ENCODE results near the gene ZNF786.
"Not testable (repeated sequence)": the region's sequence is repeated elsewhere in the genome, so short reads cannot be mapped to it uniquely, and the experiment has no call there.

Gene ZNF786, protein sequence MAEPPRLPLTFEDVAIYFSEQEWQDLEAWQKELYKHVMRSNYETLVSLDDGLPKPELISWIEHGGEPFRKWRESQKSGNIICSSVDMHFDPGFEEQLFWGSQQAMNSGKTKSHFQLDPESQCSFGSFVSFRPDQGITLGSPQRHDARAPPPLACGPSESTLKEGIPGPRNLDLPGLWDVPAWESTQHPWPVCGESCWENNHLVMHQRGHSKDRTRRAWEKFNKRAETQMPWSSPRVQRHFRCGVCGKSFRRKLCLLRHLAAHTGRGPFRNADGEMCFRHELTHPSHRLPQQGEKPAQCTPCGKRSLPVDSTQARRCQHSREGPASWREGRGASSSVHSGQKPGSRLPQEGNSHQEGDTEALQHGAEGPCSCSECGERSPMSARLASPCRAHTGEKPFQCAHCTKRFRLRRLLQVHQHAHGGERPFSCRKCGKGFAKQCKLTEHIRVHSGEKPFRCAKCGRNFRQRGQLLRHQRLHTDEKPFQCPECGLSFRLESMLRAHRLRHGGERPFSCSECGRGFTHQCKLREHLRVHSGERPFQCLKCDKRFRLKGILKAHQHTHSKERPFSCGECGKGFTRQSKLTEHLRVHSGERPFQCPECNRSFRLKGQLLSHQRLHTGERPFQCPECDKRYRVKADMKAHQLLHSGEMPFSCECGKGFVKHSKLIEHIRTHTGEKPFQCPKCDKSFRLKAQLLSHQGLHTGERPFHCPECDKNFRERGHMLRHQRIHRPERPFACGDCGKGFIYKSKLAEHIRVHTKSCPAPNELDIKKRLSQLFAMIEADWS

DNA sequence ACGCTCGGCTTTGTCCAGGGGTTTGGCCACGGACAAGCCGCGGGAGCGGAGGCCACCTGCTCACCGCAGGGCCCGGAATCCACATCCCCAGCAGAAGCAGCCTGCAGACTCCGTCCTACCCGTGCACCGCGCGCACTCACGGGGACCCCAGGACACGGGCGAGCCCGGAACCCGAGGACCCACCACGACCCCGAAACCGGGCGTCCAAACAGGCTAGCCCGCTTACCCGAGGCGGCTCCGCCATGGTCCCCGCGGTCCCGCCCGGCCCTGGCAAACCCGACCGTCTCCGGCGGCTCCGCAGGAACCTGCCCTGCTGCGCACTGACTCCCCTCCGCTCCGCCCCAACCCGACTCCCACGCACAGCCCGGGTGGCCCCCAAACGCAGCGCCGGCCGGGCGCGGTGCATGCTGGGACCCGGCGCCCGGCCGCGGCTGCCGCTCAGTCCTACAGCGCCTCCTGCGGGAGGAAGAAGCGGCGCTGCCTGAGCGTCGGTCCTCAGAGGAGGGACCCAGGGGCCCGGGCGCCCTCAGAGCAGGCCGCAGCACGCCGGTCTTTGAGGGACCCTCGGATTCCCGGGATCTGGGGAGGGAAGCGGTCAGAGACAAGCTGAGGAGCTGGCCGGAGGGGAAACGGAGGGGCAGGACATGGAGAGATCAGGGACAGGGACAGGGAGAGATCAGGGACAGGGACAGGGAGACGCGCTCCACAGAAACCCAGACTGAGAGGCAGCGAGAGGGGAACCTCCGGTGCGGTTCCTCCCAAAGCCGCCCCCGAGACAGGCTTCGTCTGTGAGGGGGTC lies at the start of gene ZNF786:
Gene ZNF786, minus strand, starts transcription at position 322 of the 799 bp plus-strand sequence. Its CDS starts 78 bp downstream, at position 244.
- DNase-seq (ENCODE audit: low read depth in 1 of 2, low spot score in 1 of 2): peak; percentile 80 to 93

DNA sequence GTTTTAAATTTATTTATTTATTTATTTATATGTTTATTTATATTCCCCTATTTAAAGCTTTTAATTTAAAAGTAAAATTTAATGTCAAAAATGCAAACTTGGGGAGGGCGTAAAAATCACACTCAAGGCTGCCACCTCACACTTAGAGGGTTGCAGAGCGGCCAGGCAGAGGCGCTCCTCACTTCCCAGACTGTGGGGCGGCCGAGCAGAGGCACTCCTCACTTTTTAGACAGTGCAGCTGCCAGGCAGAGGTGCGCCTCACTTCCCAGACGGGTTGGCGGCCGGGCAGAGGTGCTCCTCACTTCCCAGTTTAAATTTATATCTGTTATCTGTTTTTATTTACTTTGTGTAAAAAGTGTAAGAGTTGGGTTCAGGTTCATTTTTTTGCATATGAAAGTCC lies 45.6 kb upstream of the ZNF786 start:
- no peak for DNase-seq (ENCODE audit: low read depth in 1 of 2, low spot score in 1 of 2)

DNA sequence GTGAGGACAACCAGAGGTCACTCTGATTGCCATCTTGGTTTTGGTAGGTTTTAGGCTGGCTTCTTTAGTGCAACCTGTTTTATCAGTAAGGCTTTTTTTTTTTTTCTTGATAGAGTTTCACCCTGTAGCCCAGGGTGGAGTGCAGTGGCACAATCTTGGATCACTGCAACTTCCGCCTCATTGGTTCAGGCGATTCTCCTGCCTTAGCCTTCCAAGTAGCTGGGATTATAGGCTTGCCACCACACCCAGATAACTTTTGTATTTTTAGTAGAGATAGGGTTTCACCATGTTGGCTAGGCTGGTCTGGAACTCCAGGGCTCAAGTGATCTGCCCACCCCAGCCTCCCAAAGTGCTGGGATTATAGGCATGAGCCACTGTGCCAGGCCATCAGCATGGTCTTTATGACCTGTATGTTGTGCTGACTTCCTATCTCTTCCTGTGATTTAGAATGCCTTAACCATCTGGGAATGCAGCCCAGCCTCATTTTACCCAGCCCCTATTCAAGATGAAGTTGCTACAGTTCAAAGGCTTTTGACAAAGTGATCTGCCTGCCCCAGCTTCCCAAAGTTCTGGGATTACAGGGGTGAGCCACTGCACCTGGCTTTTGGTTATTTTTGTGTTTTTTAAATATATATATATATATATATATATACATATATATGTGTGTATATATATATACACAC lies 42.7 kb upstream of the ZNF786 start:
- no peak for DNase-seq (ENCODE audit: low read depth in 1 of 2, low spot score in 1 of 2)

DNA sequence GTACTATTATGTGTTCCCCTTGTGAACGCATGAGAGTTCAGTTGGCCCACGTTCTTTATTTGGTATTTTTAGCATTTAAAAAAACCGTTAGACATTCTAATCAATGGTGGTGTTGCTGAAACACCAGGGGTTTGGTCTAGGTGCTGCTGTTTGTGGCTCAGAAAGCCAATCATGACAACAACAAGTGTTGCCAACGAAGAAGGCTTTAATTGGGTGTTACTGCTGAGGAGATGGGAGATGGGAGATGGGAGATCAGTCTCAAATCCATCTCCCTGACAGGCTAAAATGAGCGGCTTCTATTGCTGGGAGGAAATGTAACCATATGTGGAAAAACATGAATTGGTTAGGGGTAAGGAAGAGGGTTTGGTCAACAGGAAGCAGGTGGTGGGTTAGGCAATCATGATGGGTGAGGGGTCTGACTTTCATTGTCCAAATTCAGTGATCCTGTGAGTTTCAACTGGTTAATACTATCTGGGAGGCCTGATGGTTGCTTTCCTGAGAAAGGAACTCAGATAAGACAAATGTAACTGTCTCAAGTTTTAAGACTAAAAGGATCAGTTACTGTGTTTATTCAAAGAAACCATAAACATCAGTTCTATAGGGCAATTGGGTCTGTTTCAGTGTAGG lies 40.2 kb upstream of the ZNF786 start:
- no peak for DNase-seq (ENCODE audit: low read depth in 1 of 2, low spot score in 1 of 2)

DNA sequence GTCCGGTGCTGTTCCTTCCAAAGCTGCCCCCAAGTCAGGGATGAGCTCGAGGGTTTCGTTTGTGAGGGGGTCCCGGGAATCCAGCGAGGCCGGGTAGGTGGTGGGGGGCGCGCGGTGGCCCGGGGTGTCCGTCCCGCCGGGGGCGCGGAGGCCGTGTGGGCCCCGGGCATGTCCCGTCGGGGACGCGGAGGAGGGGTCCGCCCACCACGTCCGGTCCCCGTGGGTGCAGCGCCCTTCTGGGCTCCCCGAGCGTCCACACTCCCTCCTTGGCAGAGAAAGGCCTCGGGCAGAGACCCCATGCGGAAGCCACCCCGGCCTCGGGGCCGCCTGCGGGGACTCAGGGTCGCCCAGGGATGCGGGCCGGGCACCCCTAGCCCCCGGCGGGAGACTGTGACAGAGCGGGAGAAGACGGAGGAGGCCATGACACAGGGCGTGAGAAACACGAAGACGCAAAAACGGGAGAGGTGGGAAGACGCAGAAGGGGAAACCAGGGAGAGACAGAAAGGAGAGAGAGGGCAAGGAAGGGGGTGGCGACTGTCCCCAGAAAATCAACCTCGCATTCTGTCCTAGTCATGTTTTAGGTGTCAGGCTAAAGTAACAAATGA lies 36.2 kb upstream of the ZNF786 start:
- DNase-seq (ENCODE audit: low read depth in 1 of 2, low spot score in 1 of 2): peak; percentile 19 to 48

DNA sequence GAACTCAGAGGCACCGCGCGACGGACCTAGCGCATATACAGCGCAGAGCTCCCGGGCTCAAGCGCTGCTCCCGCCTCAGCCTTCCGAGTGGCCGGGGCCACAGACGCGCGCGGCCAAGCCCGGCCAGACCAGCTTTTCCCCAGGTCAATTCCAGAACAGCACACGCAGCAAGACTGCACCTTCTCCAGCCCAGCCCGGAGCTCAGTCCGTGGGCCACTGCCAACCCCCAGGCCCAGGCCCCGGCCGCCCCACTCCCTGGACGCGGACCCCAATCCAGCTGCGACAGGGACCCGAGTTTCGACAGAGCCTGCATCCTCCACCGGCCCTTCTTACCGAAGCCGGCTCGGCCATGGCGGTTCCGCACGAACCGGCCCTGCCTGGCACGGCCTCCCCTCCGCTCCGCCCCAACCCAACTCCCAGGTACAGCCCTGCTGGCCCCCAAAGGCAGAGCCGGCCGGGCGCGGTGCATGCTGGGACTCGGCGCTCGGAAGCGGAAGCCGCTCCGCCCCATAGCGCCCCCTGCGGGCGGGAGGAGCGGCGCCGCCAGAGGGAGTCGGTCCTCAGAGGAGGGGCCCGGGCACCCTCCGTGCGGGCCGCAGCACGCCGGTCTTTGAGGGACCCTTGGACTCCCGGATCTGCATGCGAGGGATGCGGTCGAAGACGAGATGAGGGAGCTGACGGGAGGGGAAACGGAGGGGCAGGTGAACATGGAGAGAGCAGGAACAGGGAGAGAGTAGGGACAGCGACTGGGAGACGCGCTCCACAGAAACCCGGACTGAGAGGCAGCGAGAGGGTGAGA lies 35.5 kb upstream of the ZNF786 start, which contains the start of gene ZNF425:
Gene ZNF425, minus strand, starts transcription at position 462 of the 799 bp plus-strand sequence. Its CDS starts 111 bp downstream, at position 351.
- DNase-seq (ENCODE audit: low read depth in 1 of 2, low spot score in 1 of 2): peak; percentile 89 to 94

DNA sequence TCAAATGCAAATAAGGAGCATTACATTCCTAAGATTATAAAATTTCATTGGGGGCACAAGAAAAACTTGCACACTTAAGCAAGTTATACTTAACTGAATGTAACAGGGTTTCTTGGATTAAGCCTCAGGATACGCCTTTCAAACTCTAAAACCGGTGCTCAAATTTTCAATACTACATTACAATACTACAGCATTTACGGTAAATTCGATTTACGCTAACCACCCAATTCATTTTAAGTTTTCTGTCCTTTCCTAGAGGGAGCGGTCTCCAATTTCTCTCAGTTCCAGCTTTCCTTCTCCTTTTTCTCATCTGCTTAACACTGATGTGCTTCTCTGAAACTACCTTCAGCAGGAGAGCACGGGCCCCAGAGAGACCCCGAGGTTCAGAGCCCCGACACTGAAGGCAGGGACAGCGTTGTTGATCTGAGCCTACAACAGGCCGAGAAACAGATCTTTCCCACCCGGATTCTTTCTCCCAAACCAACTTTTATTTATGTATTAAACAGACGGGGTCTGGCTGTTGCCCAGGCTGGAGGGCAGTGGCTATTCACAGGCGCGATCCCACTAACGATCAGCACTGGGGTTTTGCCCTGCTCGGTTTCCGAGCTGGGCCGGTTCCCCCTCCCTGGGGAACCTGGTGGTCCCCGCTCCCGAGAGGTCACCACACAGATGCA lies 34.8 kb upstream of the ZNF786 start:
- no peak for DNase-seq (ENCODE audit: low read depth in 1 of 2, low spot score in 1 of 2)

DNA sequence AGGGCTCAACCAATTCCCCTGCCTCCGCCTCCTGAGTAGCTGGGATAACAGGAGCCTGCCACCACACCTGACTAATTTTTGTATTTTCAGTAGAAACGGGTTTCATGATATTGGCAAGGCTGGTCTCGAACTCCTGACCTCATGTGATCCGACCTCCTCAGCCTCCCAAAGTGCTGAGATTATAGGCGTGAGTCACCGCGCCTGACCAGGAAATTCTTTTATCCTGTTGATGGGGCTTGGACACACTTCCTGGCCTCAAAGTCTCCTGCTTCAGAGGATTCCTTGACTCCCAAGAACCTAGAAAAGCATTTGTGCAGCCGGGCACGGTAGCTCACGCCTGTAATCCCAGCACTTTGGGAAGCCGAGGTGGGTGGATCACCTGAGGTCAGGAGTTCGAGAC lies 19.5 kb upstream of the ZNF786 start:
- DNase-seq (ENCODE audit: low read depth in 1 of 2, low spot score in 1 of 2): no peak

DNA sequence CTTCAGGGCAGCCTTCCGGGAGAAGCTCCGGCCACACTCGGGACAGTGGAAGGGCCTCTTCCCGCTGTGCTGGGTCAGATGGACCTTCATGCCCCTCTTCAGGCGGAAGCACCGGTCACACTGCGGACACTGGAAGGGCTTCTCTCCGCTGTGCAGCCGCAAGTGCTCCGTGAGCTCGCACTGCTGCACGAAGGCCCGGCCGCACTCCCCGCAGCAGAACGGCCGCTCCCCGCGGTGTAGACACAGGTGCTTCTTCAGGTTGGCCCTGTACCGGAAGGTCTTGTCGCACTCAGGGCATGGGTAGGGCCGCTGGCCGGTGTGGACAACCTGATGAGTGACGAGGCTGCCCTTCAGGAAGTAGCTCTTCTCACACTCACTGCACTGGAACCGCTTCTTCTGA lies 14.2 kb upstream of the ZNF786 start:
- no peak for DNase-seq (ENCODE audit: low read depth in 1 of 2, low spot score in 1 of 2)

DNA sequence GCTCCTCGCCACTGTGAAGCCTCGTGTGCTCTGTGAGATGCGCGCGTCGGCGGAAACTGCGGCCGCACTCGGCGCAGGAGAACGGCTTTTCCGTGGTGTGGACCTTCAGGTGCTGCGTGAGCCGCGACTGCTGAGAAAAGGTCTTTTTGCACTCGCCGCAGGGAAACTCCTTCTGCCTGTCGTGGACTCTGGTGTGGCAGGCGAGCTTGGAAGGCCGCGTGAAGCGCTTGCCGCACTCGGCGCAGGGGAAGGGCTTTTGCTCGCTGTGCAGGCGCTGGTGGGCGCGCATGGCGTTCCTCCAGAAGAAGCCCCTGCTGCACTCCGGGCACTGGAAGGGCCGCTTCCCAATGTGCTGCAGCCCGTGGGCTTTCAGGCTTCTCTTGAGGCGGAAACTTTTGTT lies 13.7 kb upstream of the ZNF786 start:
- no peak for DNase-seq (ENCODE audit: low read depth in 1 of 2, low spot score in 1 of 2)

DNA sequence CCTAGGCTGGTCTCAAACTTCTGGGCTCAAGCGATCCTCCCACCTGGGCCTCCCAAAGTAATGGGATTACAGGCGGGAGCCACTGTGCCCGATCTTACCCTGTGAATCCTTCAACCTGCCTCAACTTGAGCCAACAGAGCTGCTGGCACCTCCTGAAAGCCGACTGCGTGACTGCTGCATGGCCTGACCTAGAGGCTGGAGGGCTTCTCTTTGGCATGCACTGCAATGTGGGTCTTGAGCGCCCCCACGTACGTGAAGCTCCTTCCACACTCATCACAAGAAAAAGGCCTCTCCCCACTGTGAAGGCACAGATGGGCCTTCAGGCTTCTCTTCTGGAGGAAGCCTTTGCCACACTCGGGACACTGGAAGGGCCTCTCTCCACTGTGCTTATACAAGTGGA lies 12.9 kb upstream of the ZNF786 start:
- no peak for DNase-seq (ENCODE audit: low read depth in 1 of 2, low spot score in 1 of 2)

DNA sequence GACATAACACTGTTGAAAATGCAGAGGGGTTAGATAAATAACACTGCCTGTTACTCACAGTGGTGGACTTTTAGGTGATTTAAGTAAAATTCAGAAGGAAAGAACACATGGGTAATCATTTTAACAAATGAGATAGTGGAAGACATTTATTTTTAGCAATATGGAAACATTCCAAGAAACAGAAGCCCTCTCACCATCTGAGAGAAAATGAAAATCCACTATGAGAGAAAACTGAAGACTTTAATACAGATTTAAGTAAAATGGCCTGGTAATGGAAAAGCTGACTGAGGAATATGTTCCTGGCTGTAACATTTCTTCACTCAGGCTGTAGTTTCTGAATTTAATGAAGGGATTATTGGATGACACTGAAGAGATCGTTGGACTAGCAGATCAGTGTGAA lies 12.1 kb upstream of the ZNF786 start:
- no peak for DNase-seq (ENCODE audit: low read depth in 1 of 2, low spot score in 1 of 2)

DNA sequence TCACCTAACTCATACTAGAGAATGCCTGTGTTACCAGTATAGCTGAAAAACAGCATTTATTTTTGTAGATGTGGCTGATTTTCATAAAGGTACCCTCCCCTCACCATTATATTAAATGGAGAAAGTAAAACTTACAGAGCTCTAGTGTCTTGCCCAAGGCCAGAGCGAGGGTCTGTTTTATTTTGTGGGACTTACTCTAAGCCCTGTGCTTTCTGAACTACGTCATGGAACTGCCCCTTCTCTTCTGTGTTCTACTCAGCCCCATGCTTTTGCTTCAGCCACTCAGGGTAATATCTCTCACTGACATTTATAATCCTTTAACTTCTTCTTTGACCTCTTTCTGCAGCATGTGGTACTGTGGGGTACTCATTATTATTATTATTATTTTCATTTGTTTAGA lies 10.3 kb upstream of the ZNF786 start:
- DNase-seq (ENCODE audit: low read depth in 1 of 2, low spot score in 1 of 2): no peak

DNA sequence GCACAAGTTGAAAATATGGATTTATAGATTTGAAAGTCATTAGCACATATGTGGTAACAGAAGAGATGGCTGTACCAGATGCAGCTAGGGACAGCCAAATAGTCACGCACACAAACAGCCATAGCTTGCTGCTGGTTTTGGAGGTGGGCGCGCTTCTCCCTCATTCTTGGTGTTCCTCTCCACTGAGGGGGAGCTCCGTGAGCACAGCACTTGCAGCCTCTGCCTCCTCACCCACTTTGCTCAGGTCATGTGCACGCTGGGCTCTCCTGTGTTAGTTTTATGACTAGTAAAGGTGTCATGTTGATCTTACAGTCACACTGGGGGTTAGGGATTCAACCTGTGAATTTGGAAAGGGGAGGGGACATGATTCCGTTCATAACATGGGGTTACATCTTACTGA lies 8.5 kb upstream of the ZNF786 start:
- DNase-seq (ENCODE audit: low read depth in 1 of 2, low spot score in 1 of 2): no peak

DNA sequence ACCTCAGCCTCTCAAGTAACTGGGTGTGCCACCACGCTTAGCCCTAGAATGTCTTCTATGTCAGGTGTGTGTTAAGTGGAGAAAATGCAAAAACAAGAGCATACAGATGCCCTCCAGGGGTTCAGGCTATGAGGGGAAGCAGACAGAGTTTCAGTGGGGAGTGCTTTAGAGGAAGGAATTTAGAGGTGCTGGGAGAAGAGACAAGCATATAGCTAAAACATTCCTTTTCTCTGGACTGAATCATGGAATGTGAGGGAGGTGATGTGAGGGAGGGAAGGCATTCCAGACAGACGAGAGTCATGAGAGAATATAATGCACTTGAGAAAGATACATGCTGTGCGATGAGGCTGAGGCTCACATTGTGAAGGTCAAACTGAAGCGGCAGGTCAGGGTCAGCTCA lies 6.6 kb upstream of the ZNF786 start:
- no peak for DNase-seq (ENCODE audit: low read depth in 1 of 2, low spot score in 1 of 2)

DNA sequence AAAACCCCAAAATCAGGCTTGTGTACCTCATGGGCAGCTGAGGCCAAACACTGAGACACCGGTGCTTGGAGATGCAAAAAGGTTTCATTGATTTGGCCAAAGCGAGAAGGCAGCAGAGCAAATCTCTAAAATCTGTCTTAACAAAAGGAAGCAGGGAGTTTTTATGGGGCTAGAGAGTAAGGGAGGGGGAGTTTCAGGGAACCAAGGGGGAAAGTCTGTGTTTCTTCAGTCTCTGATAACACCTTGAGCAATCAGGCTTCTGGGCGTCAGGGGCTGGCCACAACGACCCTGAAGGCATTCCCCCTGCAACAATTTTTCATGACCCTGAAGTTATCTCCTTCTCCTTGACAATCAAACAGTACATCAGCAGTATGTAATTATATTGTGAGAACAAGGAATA lies 2.7 kb upstream of the ZNF786 start:
- DNase-seq (ENCODE audit: low read depth in 1 of 2, low spot score in 1 of 2): no peak

DNA sequence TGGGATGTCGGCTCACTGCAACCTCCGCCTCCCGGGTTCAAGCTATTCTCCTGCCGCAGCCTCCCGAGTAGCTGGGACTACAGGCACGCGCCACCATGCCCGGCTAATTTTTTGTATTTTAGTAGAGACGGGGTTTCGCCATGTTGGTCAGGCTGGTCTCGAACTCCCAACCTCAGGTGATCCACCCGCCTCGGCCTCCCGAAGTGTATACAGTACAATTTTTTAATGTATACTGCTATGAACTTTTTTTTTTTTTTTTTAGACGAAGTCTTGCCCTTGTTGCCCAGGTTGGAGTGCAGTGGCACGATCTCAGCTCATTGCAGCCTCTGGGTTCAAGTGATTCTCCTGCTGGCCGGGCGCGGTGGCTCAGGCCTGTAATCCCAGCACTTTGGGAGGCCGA lies 1.7 kb upstream of the ZNF786 start:
- not testable (repeated sequence) for DNase-seq (ENCODE audit: low read depth in 1 of 2, low spot score in 1 of 2)

DNA sequence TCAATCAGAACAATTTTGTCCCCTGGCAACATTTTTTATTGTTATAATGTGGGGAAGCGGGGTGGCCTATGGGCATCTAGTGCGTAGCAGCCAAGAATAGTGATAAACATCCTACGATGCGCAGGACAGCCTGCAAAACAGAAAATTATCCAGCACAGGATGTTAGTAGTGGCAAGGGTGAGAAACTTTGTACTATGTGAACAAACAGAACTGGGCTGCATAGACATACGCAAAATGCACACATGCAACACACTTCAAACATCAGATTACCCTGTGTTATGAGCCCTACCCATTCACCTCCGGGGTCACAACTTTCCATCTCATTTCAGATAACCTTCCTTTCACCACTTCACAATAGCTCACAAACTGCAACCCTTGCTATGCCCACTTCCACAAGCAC lies 3.1 kb downstream of the ZNF786 start:
- DNase-seq (ENCODE audit: low read depth in 1 of 2, low spot score in 1 of 2): no peak

DNA sequence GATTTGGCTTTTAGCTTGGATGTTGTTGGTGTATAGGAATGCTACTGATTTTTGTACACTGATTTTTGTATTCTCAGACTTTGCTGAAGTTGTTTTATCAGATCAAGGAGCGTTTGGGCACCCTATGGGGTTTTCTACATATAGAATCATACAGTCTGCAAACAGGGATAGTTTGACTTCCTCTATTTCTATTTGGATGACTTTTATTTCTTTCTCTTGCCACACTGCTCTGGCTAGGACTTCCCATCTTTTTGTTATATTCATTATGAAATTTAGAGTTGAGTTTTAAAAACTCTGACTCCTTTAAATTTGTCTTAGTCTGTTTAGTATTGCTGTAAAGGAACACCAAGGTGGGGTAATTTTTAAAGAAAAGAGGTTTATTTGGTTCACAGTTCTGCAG lies 4.7 kb downstream of the ZNF786 start:
- DNase-seq (ENCODE audit: low read depth in 1 of 2, low spot score in 1 of 2): no peak

Measured in activated T-helper 1 cell treated with anti-CD3 and anti-CD28 coated beads, Interleukin-2, amount 50 U/mL, for 16 hours (primary cell).